IMR-90 (cell line): ENCODE measurements around the gene PLA2G4C. TPM values are rescaled to one million over a fixed set of nuclear protein-coding genes. Genes with fewer than 3 reads are reported as not detected.
A peak's percentile ranks its signal among the peaks of the same experiment; 100 is the strongest.

Experiments
- ATAC-seq: fragments of 200-7000 bp; cut with Tn5 transposase; 2 replicates; pipeline ENCODE4 v1.9.1; 2020; ENCODE audit warnings: low read depth, mild to moderate bottlenecking, moderate library complexity
- BruUV-seq: library from RNA; stranded (reverse); fragments of 400-500 nt; replicated peaks from 2 replicates; lab custom pipeline; 2021; lab: Mats Ljungman, UMichigan
- CTCF ChIA-PET: fragments of 300-600 bp; formaldehyde crosslinking; extraction: SDS; loops from one replicate; lab custom pipeline; 2021; ENCODE audit warnings: antibody characterized with exemption; lab: Yijun Ruan, JAX
- POLR2A ChIA-PET: fragments of 300-600 bp; sonication (Branson Sonifier 250); formaldehyde crosslinking; loops from one replicate; lab custom pipeline; 2022; ENCODE audit warnings: antibody characterized with exemption; ENCODE audit not compliant: unreplicated experiment; lab: Charles Lee
- DNase-seq: peaks from one replicate; pipeline ENCODE4 v3.0.0; 2013
- H2AFZ ChIP-seq: replicated peaks from 2 replicates; pipeline ENCODE3; 2013; ENCODE audit warnings: low read length, mild to moderate bottlenecking; ENCODE audit not compliant: poor library complexity
- H2AK5ac ChIP-seq: 2 replicates; pipeline ENCODE4 v1.6.1; 2013; ENCODE audit warnings: low read depth, low read length, inconsistent platforms
- H2AK9ac ChIP-seq: replicated peaks from 2 replicates; pipeline ENCODE3; 2013; ENCODE audit warnings: mild to moderate bottlenecking, low read depth, low read length, moderate library complexity; ENCODE audit not compliant: poor library complexity
- H2BK120ac ChIP-seq: 2 replicates; pipeline ENCODE4 v1.6.1; 2013; ENCODE audit warnings: low read depth, low read length, inconsistent platforms
- H2BK15ac ChIP-seq: 3 replicates; pipeline ENCODE4 v1.6.1; 2013; ENCODE audit warnings: low read depth, low read length, inconsistent platforms
- H2BK20ac ChIP-seq: 2 replicates; pipeline ENCODE4 v1.6.1; 2013; ENCODE audit warnings: low read depth, mild to moderate bottlenecking, inconsistent platforms, low read length, moderate library complexity
- H2BK5ac ChIP-seq: 2 replicates; pipeline ENCODE4 v1.6.1; 2013; ENCODE audit warnings: mild to moderate bottlenecking, low read depth, low read length, inconsistent platforms; ENCODE audit not compliant: poor library complexity, severe bottlenecking
- H3K14ac ChIP-seq: replicated peaks from 2 replicates; pipeline ENCODE4 v1.6.1; 2013; ENCODE audit warnings: low read depth, low read length, inconsistent platforms
- H3K18ac ChIP-seq: 2 replicates; pipeline ENCODE4 v1.6.1; 2013; ENCODE audit warnings: low read depth, low read length, control low read depth
- H3K23ac ChIP-seq: 2 replicates; pipeline ENCODE4 v1.6.1; 2013; ENCODE audit warnings: low read depth, low read length, inconsistent platforms
- H3K27ac ChIP-seq: 2 replicates; pipeline ENCODE4 v1.5.1; 2013; ENCODE audit warnings: mild to moderate bottlenecking, control low read depth, low read length; ENCODE audit not compliant: insufficient read depth
- H3K27me3 ChIP-seq: 2 replicates; pipeline ENCODE4 v1.6.1; 2013; ENCODE audit warnings: low read length; ENCODE audit not compliant: control insufficient read depth, insufficient read depth
- H3K36me3 ChIP-seq: 2 replicates; pipeline ENCODE4 v1.6.1; 2013; ENCODE audit warnings: low read length, mixed read lengths; ENCODE audit not compliant: control insufficient read depth, insufficient read depth
- H3K4ac ChIP-seq: 2 replicates; pipeline ENCODE4 v1.6.1; 2013; ENCODE audit warnings: low read depth, low read length, inconsistent platforms
- H3K4me1 ChIP-seq: 2 replicates; pipeline ENCODE4 v1.6.1; 2013; ENCODE audit warnings: low read length, mixed read lengths; ENCODE audit not compliant: control insufficient read depth, insufficient read depth
- H3K4me2 ChIP-seq: 2 replicates; pipeline ENCODE4 v1.6.1; 2013; ENCODE audit warnings: low read depth, mild to moderate bottlenecking, control low read depth, low read length, moderate library complexity
- H3K4me3 ChIP-seq: 2 replicates; pipeline ENCODE4 v1.5.1; 2013; ENCODE audit warnings: low read depth, mild to moderate bottlenecking, control low read depth, low read length, moderate library complexity; ENCODE audit not compliant: insufficient read depth
- H3K56ac ChIP-seq: 2 replicates; pipeline ENCODE4 v1.6.1; 2013; ENCODE audit warnings: low read length, inconsistent platforms; ENCODE audit not compliant: insufficient read depth; ENCODE audit errors: extremely low read depth
- H3K79me1 ChIP-seq, 2 experiments: 2 replicates each; pipeline ENCODE4 v1.6.1; 2013; ENCODE audit warnings: low read length in 2 of 2, inconsistent platforms in 1 of 2, low read depth in 1 of 2
- H3K9ac ChIP-seq: 2 replicates; pipeline ENCODE4 v1.6.1; 2013; ENCODE audit warnings: low read depth, low read length, control low read depth
- H3K9me1 ChIP-seq: 2 replicates; pipeline ENCODE4 v1.6.1; 2013; ENCODE audit warnings: low read length, inconsistent platforms; ENCODE audit not compliant: insufficient read depth
- H3K9me3 ChIP-seq: 2 replicates; pipeline ENCODE4 v1.6.1; 2013; ENCODE audit warnings: low read length; ENCODE audit not compliant: control insufficient read depth, insufficient read depth
- H4K20me1 ChIP-seq: 2 replicates; pipeline ENCODE4 v1.6.1; 2013; ENCODE audit warnings: low read length, inconsistent platforms; ENCODE audit not compliant: insufficient read depth
- H4K5ac ChIP-seq: 2 replicates; pipeline ENCODE4 v1.6.1; 2013; ENCODE audit warnings: mild to moderate bottlenecking, low read depth, low read length, control low read depth
- H4K8ac ChIP-seq, 2 experiments: 2 replicates each; pipeline ENCODE4 v1.6.1; 2013; ENCODE audit warnings: low read depth in 2 of 2, low read length in 2 of 2, control low read depth in 1 of 2, inconsistent platforms in 1 of 2
- H4K91ac ChIP-seq: 2 replicates; pipeline ENCODE4 v1.6.1; 2013; ENCODE audit warnings: low read depth, low read length, inconsistent platforms; ENCODE audit not compliant: insufficient read depth
- CEBPB ChIP-seq: IDR thresholded peaks from 2 replicates; pipeline ENCODE4 v1.6.1; 2012; ENCODE audit warnings: low read depth, low read length, improper control_type of control experiment
- MAZ ChIP-seq: IDR thresholded peaks from 2 replicates; pipeline ENCODE4 v1.6.1; 2012; ENCODE audit warnings: low read depth, mild to moderate bottlenecking, low read length, improper control_type of control experiment, moderate library complexity, borderline replicate concordance
- MXI1 ChIP-seq: IDR thresholded peaks from 2 replicates; pipeline ENCODE4 v1.6.1; 2012; ENCODE audit warnings: low read depth, mild to moderate bottlenecking, low read length, moderate library complexity, borderline replicate concordance
- NFE2L2 ChIP-seq: fragments of 150-350 bp; IDR thresholded peaks from 2 replicates; pipeline ENCODE4 v1.6.1; 2016; ENCODE audit warnings: low read depth, mild to moderate bottlenecking, low read length
- RAD21 ChIP-seq: IDR thresholded peaks from 2 replicates; pipeline ENCODE4 v1.6.1; 2012; ENCODE audit warnings: low read length, improper control_type of control experiment
- RFX5 ChIP-seq: IDR thresholded peaks from 2 replicates; pipeline ENCODE4 v1.8.0; 2012; ENCODE audit warnings: low read depth, mild to moderate bottlenecking, low read length, moderate library complexity
- SMC3 ChIP-seq: fragments of 150-350 bp; IDR thresholded peaks from 2 replicates; pipeline ENCODE4 v1.6.1; 2016; ENCODE audit warnings: low read depth, mild to moderate bottlenecking, antibody characterized with exemption, low read length, moderate library complexity
- WGBS, 2 experiments: methylation state at CpG; one replicate each; pipeline versions ENCODE4 v1.1.5 to v1.1.7; 2013; ENCODE audit warnings: missing lambda C conversion rate in 2 of 2; ENCODE audit not compliant: insufficient read length in 1 of 2; ENCODE audit errors: extremely low coverage in 2 of 2; 5-methylcytosine and 5-hydroxymethylcytosine counted together
- dilution Hi-C: fragments of 300-500 bp; cut with HindIII; formaldehyde crosslinking; loops from one replicate; pipeline ENCODE4 v1.14.3; 2018; ENCODE audit warnings: low sequenced_read_pairs; ENCODE audit not compliant: unreplicated experiment
- in situ Hi-C: fragments of 300-500 bp; cut with MboI; formaldehyde crosslinking; loops from 3 replicates; pipeline ENCODE4 v1.14.3; 2019; ENCODE audit warnings: low sequenced_read_pairs, inconsistent platforms, mixed read lengths
- intact Hi-C: fragments of 100-400 bp; cut with micrococcal nuclease; formaldehyde crosslinking; loops from 2 replicates; pipeline ENCODE4 v1.10.0; 2022
- polyA plus RNA-seq, 3 experiments: library from polyadenylated mRNA; depleted of rRNA; stranded (reverse); fragments of >200 nt; gene quantifications; 2 replicates each; pipeline ENCODE4 v1.2.3, GENCODE V29; 2012; ENCODE audit warnings: low replicate concordance in 1 of 3
- total RNA-seq: library from RNA; depleted of rRNA; stranded (reverse); fragments of >200 nt; gene quantifications from 2 replicates; pipeline ENCODE4 v1.2.3, GENCODE V29; 2012

PLA2G4C gene
- total and polyA plus RNA-seq, 2 of the 4 experiments (the other 2 are of a cell fraction): 4.3 to 5.7 TPM

DNA sequence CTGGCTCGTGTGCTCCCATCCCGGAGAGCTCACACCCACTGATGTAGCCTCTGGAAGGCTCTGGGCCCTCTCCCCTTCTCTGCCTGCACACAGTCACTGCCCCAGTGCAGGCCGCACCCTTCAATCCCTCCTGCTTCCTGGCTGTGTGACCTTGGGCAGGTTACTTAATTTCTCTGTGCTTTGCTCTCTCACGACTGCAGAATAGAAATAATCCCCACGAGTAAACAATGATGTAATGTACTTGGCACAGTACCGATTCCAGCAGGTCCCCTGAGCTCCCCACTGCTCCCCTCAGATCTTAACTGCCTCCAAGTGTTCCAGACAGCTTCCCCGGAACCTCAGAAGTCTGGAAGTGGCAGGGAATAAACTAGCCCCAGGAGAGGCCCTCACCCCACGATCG is 43.4 kb upstream of the PLA2G4C start:
- H2AK9ac ChIP-seq: no peak overlapping the region
- CTCF ChIA-PET: interaction anchor here (0.7 to 1.3 kb wide), 2 partner anchors 12 to 190 kb away, joined by 3 to 6 read pairs; no protein-coding TSS in a partner anchor
- no peak overlapping the region for H3K23ac ChIP-seq
- no peak overlapping the region for H3K14ac ChIP-seq
- ATAC-seq: no peak
- no peaks in the 10 kb centered on the region for H3K9me3 ChIP-seq
- H2BK15ac ChIP-seq: no peak overlapping the region
- no TSS peak for BruUV-seq
- H2BK120ac ChIP-seq: no peak overlapping the region
- no peak overlapping the region for H3K4me2 ChIP-seq
- dilution Hi-C loops (no loop called here), in situ Hi-C loops (loop anchor here (10.0 kb wide), 1 partner anchor 189 kb away; no protein-coding TSS in a partner anchor), intact Hi-C loops (no loop called here)
- H3K56ac ChIP-seq: no peak overlapping the region
- no peak for TF ChIP-seq SMC3
- TF ChIP-seq MAZ: no peak
- TF ChIP-seq MXI1: no peak
- TF ChIP-seq RAD21: no peak
- TF ChIP-seq NFE2L2: no peak
- TF ChIP-seq RFX5: no peak
- TF ChIP-seq CEBPB: no peak
- no peak overlapping the region for H4K91ac ChIP-seq
- DNase-seq: peak; percentile 3
- H3K4ac ChIP-seq: no peak overlapping the region
- H2BK5ac ChIP-seq: no peak overlapping the region
- no peak overlapping the region for H3K4me3 ChIP-seq
- H3K4me1 ChIP-seq: no peaks in the 10 kb centered on the region
- no peak overlapping the region for H2AK5ac ChIP-seq
- no peak overlapping the region for H4K5ac ChIP-seq
- WGBS, 2 experiments: no CpG with 5 or more reads among the region's 9 CpGs
- POLR2A ChIA-PET: no interaction called here
- peaks cover 4% of the 10 kb centered on the region; the same call in 1 of the 2 replicates for H3K36me3 ChIP-seq
- H3K9me1 ChIP-seq: no peaks in the 10 kb centered on the region
- H3K79me1 ChIP-seq: no peaks in the 10 kb centered on the region; a peak in 1 of 4 replicates
- no peak overlapping the region for H3K27ac ChIP-seq
- no peaks in the 10 kb centered on the region; the same call in 1 of the 2 replicates for H4K20me1 ChIP-seq
- no peak overlapping the region for H3K18ac ChIP-seq
- H2AFZ ChIP-seq: no peak overlapping the region
- H4K8ac ChIP-seq: no peak overlapping the region
- H2BK20ac ChIP-seq: no peak overlapping the region
- no peaks in the 10 kb centered on the region for H3K27me3 ChIP-seq
- H3K9ac ChIP-seq: no peak overlapping the region
